H1 (cell line): ENCODE results near the gene TPO. TPM values are rescaled to one million over a fixed set of nuclear protein-coding genes. Genes with fewer than 3 reads are reported as not detected.

Experiments used
- CTCF ChIA-PET: fragments of 300-600 bp; sonication (Branson Sonifier 250); formaldehyde crosslinking; loops from one replicate; lab custom pipeline; 2021; ENCODE audit not compliant: partially characterized antibody; lab: Charles Lee
- POLR2A ChIA-PET: fragments of 300-600 bp; sonication (Branson Sonifier 250); formaldehyde crosslinking; loops from one replicate; lab custom pipeline; 2021; ENCODE audit warnings: inconsistent platforms; ENCODE audit not compliant: partially characterized antibody; lab: Charles Lee
- DNase-seq, 2 experiments: peaks; one replicate each; pipeline versions ENCODE4 v3.0.0 to v3.0.0-alpha.2; 2010 to 2022; ENCODE audit warnings: low spot score in 2 of 2, low read depth in 1 of 2, mixed read lengths in 1 of 2
- FAIRE-seq: peaks from 2 replicates; lab custom pipeline; 2011; peaks lifted over from hg19 to GRCh38; lab: Jason Lieb, UNC
- H2AFZ ChIP-seq: 2 replicates; pipeline ENCODE4 v1.8.1; 2012; ENCODE audit warnings: low read length, inconsistent platforms
- H2AK5ac ChIP-seq: 2 replicates; pipeline ENCODE4 v1.6.1; 2013; ENCODE audit warnings: low read depth, low read length
- H2BK120ac ChIP-seq: replicated peaks from 2 replicates; pipeline ENCODE3; 2013; ENCODE audit warnings: low read depth, low read length, inconsistent platforms
- H2BK12ac ChIP-seq: 2 replicates; pipeline ENCODE4 v1.6.1; 2013; ENCODE audit warnings: low read depth, low read length
- H2BK15ac ChIP-seq: 2 replicates; pipeline ENCODE4 v1.6.1; 2013; ENCODE audit warnings: low read length
- H2BK20ac ChIP-seq: 2 replicates; pipeline ENCODE4 v1.6.1; 2013; ENCODE audit warnings: low read length
- H2BK5ac ChIP-seq: 2 replicates; pipeline ENCODE4 v1.6.1; 2013; ENCODE audit warnings: low read depth, low read length
- H3K14ac ChIP-seq: 2 replicates; pipeline ENCODE4 v1.6.1; 2013; ENCODE audit warnings: inconsistent platforms; ENCODE audit not compliant: insufficient read length
- H3K18ac ChIP-seq: 2 replicates; pipeline ENCODE4 v1.6.1; 2013; ENCODE audit warnings: low read length; ENCODE audit errors: extremely low read depth
- H3K23ac ChIP-seq: 2 replicates; pipeline ENCODE4 v1.6.1; 2013; ENCODE audit warnings: inconsistent platforms; ENCODE audit not compliant: insufficient read length
- H3K23me2 ChIP-seq: 2 replicates; pipeline ENCODE4 v1.6.1; 2013; ENCODE audit warnings: low read depth, low read length
- H3K27ac ChIP-seq: 2 replicates; pipeline ENCODE4 v1.6.1; 2011; ENCODE audit warnings: low read depth, low read length, inconsistent platforms
- H3K27me3 ChIP-seq, 4 experiments: replicated peaks in 1 of 4; 1 replicate in 1 of 4; 2 replicates in 3 of 4; pipeline versions ENCODE4 v1.6.1 to v1.8.1; 2011 to 2013; ENCODE audit warnings: low read length in 3 of 4, mild to moderate bottlenecking in 3 of 4, inconsistent platforms in 2 of 4, mixed read lengths in 2 of 4, moderate library complexity in 1 of 4; ENCODE audit not compliant: control insufficient read depth in 3 of 4, insufficient read depth in 3 of 4; ENCODE audit errors: extremely low read depth in 1 of 4
- H3K36me3 ChIP-seq, 4 experiments: 2 replicates each; pipeline versions ENCODE4 v1.6.1 to v1.8.1; 2011 to 2013; ENCODE audit warnings: mild to moderate bottlenecking in 4 of 4, low read length in 3 of 4, moderate library complexity in 2 of 4, control low read depth in 1 of 4, inconsistent platforms in 1 of 4; ENCODE audit not compliant: insufficient read depth in 4 of 4, control insufficient read depth in 2 of 4
- H3K4ac ChIP-seq: replicated peaks from 2 replicates; pipeline ENCODE3; 2013; ENCODE audit warnings: low read length, low read depth, mixed read lengths, inconsistent platforms; ENCODE audit not compliant: insufficient read length
- H3K4me1 ChIP-seq, 4 experiments: replicated peaks in 1 of 4; 1 replicate in 1 of 4; 2 replicates in 3 of 4; pipeline versions ENCODE4 v1.6.1 to v1.8.1; 2011 to 2013; ENCODE audit warnings: low read length in 3 of 4, inconsistent platforms in 2 of 4, mixed read lengths in 1 of 4; ENCODE audit not compliant: insufficient read depth in 4 of 4, control insufficient read depth in 3 of 4
- H3K4me2 ChIP-seq, 2 experiments: 2 replicates each; pipeline versions ENCODE4 v1.6.1 to v1.8.1; 2011 to 2013; ENCODE audit warnings: low read depth in 2 of 2, low read length in 2 of 2, control low read depth in 1 of 2, inconsistent platforms in 1 of 2, mild to moderate bottlenecking in 1 of 2; ENCODE audit not compliant: insufficient read depth in 1 of 2
- H3K4me3 ChIP-seq, 4 experiments: fragments of 200-600, 300-600 bp in 1 of 4; sonication (generic), shearing (Covaris generic), sonication (Bioruptor Twin) in 1 of 4; 2 replicates each; pipeline versions ENCODE4 v1.5.1 to v1.8.1; 2011 to 2016; ENCODE audit warnings: low read length in 4 of 4, low read depth in 3 of 4, control low read depth in 2 of 4, inconsistent platforms in 2 of 4, mild to moderate bottlenecking in 2 of 4, mixed read lengths in 1 of 4, moderate library complexity in 1 of 4; ENCODE audit not compliant: insufficient read depth in 2 of 4; ENCODE audit errors: extremely low read depth in 1 of 4
- H3K56ac ChIP-seq: replicated peaks from 2 replicates; pipeline ENCODE3; 2013; ENCODE audit warnings: low read depth, mild to moderate bottlenecking, mixed read lengths, low read length, inconsistent platforms; ENCODE audit not compliant: insufficient read length
- H3K79me1 ChIP-seq: 2 replicates; pipeline ENCODE4 v1.6.1; 2013; ENCODE audit warnings: low read depth, low read length, control low read depth
- H3K79me2 ChIP-seq, 2 experiments: 2 replicates each; pipeline versions ENCODE4 v1.6.1 to v1.8.1; 2012 to 2013; ENCODE audit warnings: low read length in 2 of 2, mild to moderate bottlenecking in 2 of 2, inconsistent platforms in 1 of 2; ENCODE audit not compliant: insufficient read depth in 2 of 2, control insufficient read depth in 1 of 2
- H3K9ac ChIP-seq, 4 experiments: replicated peaks in 1 of 4; 1 replicate in 1 of 4; 2 replicates in 3 of 4; pipeline versions ENCODE4 v1.6.1 to v1.8.1; 2011 to 2013; ENCODE audit warnings: low read depth in 3 of 4, low read length in 3 of 4, control low read depth in 2 of 4, mild to moderate bottlenecking in 2 of 4, moderate library complexity in 2 of 4, inconsistent platforms in 1 of 4; ENCODE audit errors: extremely low read depth in 1 of 4
- H3K9me3 ChIP-seq, 2 experiments: 2 replicates each; pipeline versions ENCODE4 v1.6.1 to v1.8.1; 2012 to 2013; ENCODE audit warnings: mild to moderate bottlenecking in 2 of 2, moderate library complexity in 2 of 2, control low read depth in 1 of 2, inconsistent platforms in 1 of 2, low read depth in 1 of 2, low read length in 1 of 2, mixed read lengths in 1 of 2; ENCODE audit not compliant: insufficient read depth in 2 of 2
- H4K20me1 ChIP-seq, 2 experiments: replicated peaks in 1 of 2; 2 replicates each; pipeline versions ENCODE3 to v1.8.1; 2011 to 2013; ENCODE audit warnings: inconsistent platforms in 2 of 2, low read length in 2 of 2, mild to moderate bottlenecking in 1 of 2; ENCODE audit not compliant: insufficient read depth in 2 of 2, control insufficient read depth in 1 of 2
- H4K5ac ChIP-seq: 2 replicates; pipeline ENCODE4 v1.6.1; 2013; ENCODE audit warnings: low read length, low read depth, mixed read lengths, inconsistent platforms; ENCODE audit not compliant: insufficient read length
- H4K8ac ChIP-seq: 2 replicates; pipeline ENCODE4 v1.8.0; 2013; ENCODE audit warnings: mild to moderate bottlenecking, moderate library complexity, low read length, inconsistent platforms; ENCODE audit not compliant: insufficient read depth; ENCODE audit errors: extremely low read depth
- H4K91ac ChIP-seq: replicated peaks from 2 replicates; pipeline ENCODE3; 2013; ENCODE audit warnings: low read length, mixed read lengths, inconsistent platforms; ENCODE audit not compliant: insufficient read length
- BCL11A ChIP-seq, 2 experiments: IDR thresholded peaks; one replicate each; pipeline ENCODE4 v1.6.1; 2011; ENCODE audit warnings: low read depth in 2 of 2, low read length in 2 of 2, mild to moderate bottlenecking in 2 of 2
- EP300 ChIP-seq, 2 experiments: IDR thresholded peaks; 1 replicate in 1 of 2; 2 replicates in 1 of 2; pipeline ENCODE4 v1.6.1; 2011 to 2012; ENCODE audit warnings: low read depth in 2 of 2, low read length in 2 of 2, mild to moderate bottlenecking in 2 of 2, borderline replicate concordance in 1 of 2, inconsistent platforms in 1 of 2, moderate library complexity in 1 of 2
- GTF2F1 ChIP-seq: IDR thresholded peaks from 2 replicates; pipeline ENCODE4 v1.6.1; 2012; ENCODE audit warnings: low read depth, low read length, improper control_type of control experiment, borderline replicate concordance
- SP1 ChIP-seq: IDR thresholded peaks from 2 replicates; pipeline ENCODE4 v1.6.1; 2011; ENCODE audit warnings: low read depth, low read length
- SP2 ChIP-seq: IDR thresholded peaks from 2 replicates; pipeline ENCODE4 v1.6.1; 2012; ENCODE audit warnings: mild to moderate bottlenecking, low read length, inconsistent platforms
- WGBS, 2 experiments: shearing (Covaris generic) in 1 of 2; methylation state at CpG; one replicate each; pipeline versions ENCODE4 v1.1.6 to v1.1.7; 2013 to 2015; ENCODE audit warnings: low lambda C conversion rate in 2 of 2, mixed read lengths in 2 of 2, inconsistent platforms in 1 of 2, low coverage in 1 of 2, missing lambda C conversion rate in 1 of 2; ENCODE audit not compliant: insufficient replicate concordance in 2 of 2, insufficient coverage in 1 of 2, insufficient read length in 1 of 2; ENCODE audit errors: extremely low coverage in 1 of 2, missing lambda C conversion rate in 1 of 2; 5-methylcytosine and 5-hydroxymethylcytosine counted together
- polyA plus RNA-seq, 7 experiments: library from polyadenylated mRNA; depleted of rRNA in 3 of 7; stranded (reverse) in 5 of 7; unstranded in 2 of 7; fragments of >200 nt in 5 of 7; fragments of 200-250 nt in 2 of 7; gene quantifications; 1 replicate in 5 of 7; 2 replicates in 1 of 7; 4 replicates in 1 of 7; pipeline versions ENCODE4 v1.2.1 to v1.2.3, GENCODE V29; 2011 to 2013; ENCODE audit warnings: missing spikeins in 2 of 7, mixed read lengths in 2 of 7
- total RNA-seq: library from RNA; stranded (reverse); fragmentation: NEBNext Ultra II Directional; extraction: Animal tissue kit (Norgen Biotek cat#: 25700); gene quantifications from 2 replicates; pipeline ENCODE4 v1.2.1, GENCODE V29; 2021

TPO gene
- total and polyA plus RNA-seq, 2 of the 8 experiments (the other 6 are each of a cell fraction or from before 2014, with no cell fraction given), result not detected

GRCh38 chr2:1437537-1437936 is 24.3 kb downstream of the TPO start:
- 96% methylated on average over 4 of the region's 4 CpGs; no CpG with 5 or more reads in 1 of the 2 experiments for WGBS, 2 experiments
- no peak overlapping the region for H2BK15ac ChIP-seq

More at GRCh38 chr2:1437537-1437936, 24.3 kb downstream of the TPO start:
- no peak overlapping the region for H3K9ac ChIP-seq
- no peak overlapping the region for H3K4me2 ChIP-seq
- no peak overlapping the region for H2BK20ac ChIP-seq
- no peak overlapping the region for H2AFZ ChIP-seq
- no peak overlapping the region for H3K4ac ChIP-seq
- POLR2A ChIA-PET, result no interaction called here
- no peaks in the 10 kb centered on the region for H3K79me2 ChIP-seq
- H4K8ac ChIP-seq, result no peak overlapping the region
- no peak overlapping the region for H3K18ac ChIP-seq
- no peak overlapping the region for H3K14ac ChIP-seq
- H2BK120ac ChIP-seq, result no peak overlapping the region
- no peaks in the 10 kb centered on the region for H3K4me1 ChIP-seq
- H3K27ac ChIP-seq, result no peak overlapping the region
- H3K23me2 ChIP-seq, result no peaks in the 10 kb centered on the region
- H3K56ac ChIP-seq, result no peak overlapping the region
- H3K23ac ChIP-seq, result no peak overlapping the region
- H3K9me3 ChIP-seq, result 0 out of 4 replicates have a peak, but pooled peaks cover 0 to 4% of the 10 kb centered on the region in 2 experiments
- H4K5ac ChIP-seq, result no peak overlapping the region
- no peaks in the 10 kb centered on the region for H3K27me3 ChIP-seq
- H4K91ac ChIP-seq, result no peak overlapping the region
- FAIRE-seq (no peak), DNase-seq (no peak)
- H2BK5ac ChIP-seq, result no peak overlapping the region
- no peak overlapping the region for H2AK5ac ChIP-seq
- CTCF ChIA-PET, result interaction anchor here (1.0 to 1.5 kb wide), 2 partner anchors 82 to 113 kb away, joined by 3 to 4 read pairs; no protein-coding TSS in a partner anchor
- H2BK12ac ChIP-seq, result no peak overlapping the region
- H3K36me3 ChIP-seq, result no peaks in the 10 kb centered on the region
- no peak overlapping the region for H3K4me3 ChIP-seq
- TF ChIP-seq GTF2F1 (no peak), SP2 (no peak), BCL11A (IDR thresholded peaks at IDR 0.05; ENCODE audit: low read depth in 2 of 2, low read length in 2 of 2) (no peak), SP1 (no peak), EP300 (IDR thresholded peaks at IDR 0.05; ENCODE audit: borderline replicate concordance in 1 of 2, low read depth in 2 of 2, low read length in 2 of 2) (no peak)
- no peaks in the 10 kb centered on the region for H3K79me1 ChIP-seq
- no peaks in the 10 kb centered on the region for H4K20me1 ChIP-seq
